Activated naive CD4-positive, alpha-beta T cell treated with anti-CD3 and anti-CD28 coated beads for 36 hours (primary cell): Measurements from ENCODE around the gene FBXO46. TPM values are rescaled to one million over a fixed set of nuclear protein-coding genes. Genes with fewer than 3 reads are reported as not detected.
A peak's percentile ranks its signal among the peaks of the same experiment; 100 is the strongest.

Experiments
- CTCF ChIA-PET: fragments of 350-600 bp; sonication (Branson Sonifier 250); formaldehyde crosslinking; loops from one replicate; lab custom pipeline; 2021; ENCODE audit warnings: antibody characterized with exemption; lab: Charles Lee
- DNase-seq: peaks from one replicate; pipeline ENCODE4 v3.0.0-alpha.2; 2020
- H3K27ac Mint-ChIP-seq: one replicate; pipeline ENCODE4 v1.8.0; 2021; ENCODE audit warnings: mild to moderate bottlenecking, mixed read lengths
- H3K27me3 Mint-ChIP-seq: one replicate; pipeline ENCODE4 v1.8.0; 2021; ENCODE audit warnings: low read depth, mixed read lengths
- H3K36me3 Mint-ChIP-seq: one replicate; pipeline ENCODE4 v1.8.0; 2021; ENCODE audit warnings: low read depth, mixed read lengths
- H3K4me1 Mint-ChIP-seq: one replicate; pipeline ENCODE4 v1.8.0; 2021; ENCODE audit warnings: low read depth, mixed read lengths
- H3K4me3 Mint-ChIP-seq: one replicate; pipeline ENCODE4 v1.8.0; 2021; ENCODE audit warnings: mild to moderate bottlenecking, moderate library complexity, mixed read lengths
- H3K9me3 Mint-ChIP-seq: one replicate; pipeline ENCODE4 v1.8.0; 2021; ENCODE audit warnings: mixed read lengths
- intact Hi-C: fragments of 100-400 bp; cut with micrococcal nuclease; formaldehyde crosslinking; loops from one replicate; pipeline ENCODE4 v1.15.1; 2023
- total RNA-seq, 2 experiments: library from RNA; stranded (reverse); gene quantifications; one replicate each; pipeline ENCODE4 v1.2.3, GENCODE V29; 2021

Gene FBXO46
- total RNA-seq, 2 experiments from 2014 or later = 21.8 to 23.2 TPM

DNA sequence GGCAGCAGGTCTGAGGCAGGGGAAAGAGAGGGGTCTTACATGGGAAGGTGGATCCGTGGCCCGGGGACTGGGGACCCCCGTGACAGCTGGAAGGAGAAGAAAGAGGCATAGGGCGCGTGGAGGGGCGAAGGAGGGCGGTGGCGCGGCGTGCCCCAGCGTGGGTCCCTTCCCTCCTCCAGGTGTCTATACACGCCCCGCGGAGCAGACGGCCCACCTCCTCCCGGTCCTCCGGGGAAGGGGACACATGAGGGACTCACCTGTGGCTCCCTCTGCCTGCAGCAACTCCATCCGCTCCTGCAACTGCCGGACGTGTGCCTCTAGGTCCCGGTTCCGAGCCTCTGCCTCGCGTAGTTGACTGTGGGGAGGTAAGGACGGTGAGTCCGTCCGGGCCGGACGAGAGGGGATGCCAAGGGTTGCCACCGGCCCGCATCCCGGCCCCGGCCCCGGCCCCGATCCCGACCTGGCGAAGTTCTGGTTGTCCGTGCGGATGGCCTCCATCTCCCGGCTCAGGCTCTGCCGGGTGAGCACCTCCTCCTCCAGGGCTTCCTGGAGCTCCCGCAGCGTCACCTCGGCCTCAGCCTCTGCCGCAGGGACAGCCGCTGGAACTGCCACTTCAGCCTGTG is 40.7 kb upstream of the FBXO46 start:
- H3K27ac Mint-ChIP-seq = no peak overlapping the region
- CTCF ChIA-PET = interaction anchor here (0.5 to 6.1 kb wide), 6 partner anchors 8 to 1635 kb away, joined by 3 to 127 read pairs (median 7); no protein-coding TSS in a partner anchor
- H3K9me3 Mint-ChIP-seq = no peaks in the 10 kb centered on the region
- intact Hi-C loops = no loop called here
- peak overlapping the region; percentile 81 for H3K4me3 Mint-ChIP-seq
- no peak for DNase-seq
- peaks cover 11% of the 10 kb centered on the region for H3K27me3 Mint-ChIP-seq
- no peaks in the 10 kb centered on the region for H3K36me3 Mint-ChIP-seq
- peaks cover 10% of the 10 kb centered on the region for H3K4me1 Mint-ChIP-seq

DNA sequence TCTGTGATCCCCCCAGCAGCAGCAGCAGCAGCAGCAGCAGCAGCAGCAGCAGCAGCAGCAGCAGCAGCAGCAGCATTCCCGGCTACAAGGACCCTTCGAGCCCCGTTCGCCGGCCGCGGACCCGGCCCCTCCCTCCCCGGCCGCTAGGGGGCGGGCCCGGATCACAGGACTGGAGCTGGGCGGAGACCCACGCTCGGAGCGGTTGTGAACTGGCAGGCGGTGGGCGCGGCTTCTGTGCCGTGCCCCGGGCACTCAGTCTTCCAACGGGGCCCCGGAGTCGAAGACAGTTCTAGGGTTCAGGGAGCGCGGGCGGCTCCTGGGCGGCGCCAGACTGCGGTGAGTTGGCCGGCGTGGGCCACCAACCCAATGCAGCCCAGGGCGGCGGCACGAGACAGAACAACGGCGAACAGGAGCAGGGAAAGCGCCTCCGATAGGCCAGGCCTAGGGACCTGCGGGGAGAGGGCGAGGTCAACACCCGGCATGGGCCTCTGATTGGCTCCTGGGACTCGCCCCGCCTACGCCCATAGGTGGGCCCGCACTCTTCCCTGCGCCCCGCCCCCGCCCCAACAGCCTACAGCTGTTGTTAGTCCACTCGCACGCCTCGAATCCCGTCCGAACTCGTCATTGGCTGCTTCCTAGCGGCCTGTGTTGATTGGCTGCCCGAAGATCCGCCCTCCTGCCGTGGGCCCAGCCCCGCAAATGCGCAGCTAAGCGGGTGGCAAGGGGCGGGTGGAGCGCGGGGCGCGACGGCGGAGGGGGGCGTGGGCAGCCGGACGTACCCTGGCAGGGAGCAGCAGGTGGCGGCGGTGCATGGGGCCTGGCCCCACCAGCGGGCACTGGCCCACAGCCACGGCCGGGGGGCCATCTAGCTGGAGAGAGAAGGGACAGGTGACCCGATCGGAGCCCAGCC is 39.8 kb upstream of the FBXO46 start:
- CTCF ChIA-PET = interaction anchor here (0.5 to 6.1 kb wide), 13 partner anchors 9 to 1634 kb away, joined by 3 to 127 read pairs (median 5); partner anchors contain the start of genes DMPK, DMWD and MYPOP

DNA sequence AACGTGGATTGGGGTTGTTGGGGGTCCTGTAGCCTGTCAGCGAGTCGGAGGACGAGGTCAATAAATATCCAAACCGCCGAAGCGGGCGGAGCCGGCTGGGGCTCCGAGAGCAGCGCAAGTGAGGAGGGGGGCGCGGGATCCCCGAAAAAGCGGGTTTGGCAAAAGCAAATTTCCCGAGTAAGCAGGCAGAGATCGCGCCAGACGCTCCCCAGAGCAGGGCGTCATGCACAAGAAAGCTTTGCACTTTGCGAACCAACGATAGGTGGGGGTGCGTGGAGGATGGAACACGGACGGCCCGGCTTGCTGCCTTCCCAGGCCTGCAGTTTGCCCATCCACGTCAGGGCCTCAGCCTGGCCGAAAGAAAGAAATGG is 39.1 kb upstream of the FBXO46 start:
- Mint-ChIP-seq H3K27ac (no peak overlapping the region), H3K4me1 (peaks cover 10% of the 10 kb centered on the region), H3K27me3 (peaks cover 19% of the 10 kb centered on the region), H3K4me3 (peak overlapping the region; percentile 81), H3K36me3 (no peaks in the 10 kb centered on the region), H3K9me3 (no peaks in the 10 kb centered on the region)
- intact Hi-C loops = loop anchor here (1.0 kb wide), 12 partner anchors 9 to 246 kb away; partner anchors contain the start of genes CCDC61, DMWD, FBXO46 and IRF2BP1
- DNase-seq = no peak
- CTCF ChIA-PET = interaction anchor here (0.6 to 6.1 kb wide), 16 partner anchors 9 to 191 kb away, joined by 3 to 127 read pairs (median 6); partner anchors contain the start of genes DMWD, MYPOP and SYMPK

More for the DNA sequence above, 39.8 kb upstream of the FBXO46 start:
- H3K36me3 Mint-ChIP-seq = no peaks in the 10 kb centered on the region
- peaks cover 10% of the 10 kb centered on the region for H3K4me1 Mint-ChIP-seq
- H3K27ac Mint-ChIP-seq = no peak overlapping the region
- peak overlapping the region; percentile 81 for H3K4me3 Mint-ChIP-seq
- H3K9me3 Mint-ChIP-seq = no peaks in the 10 kb centered on the region
- peak; percentile 89 for DNase-seq
- intact Hi-C loops = loop anchor here (1.0 kb wide), 6 partner anchors 9 to 225 kb away; partner anchors contain the start of genes CCDC61, MYPOP and SYMPK
- H3K27me3 Mint-ChIP-seq = peaks cover 16% of the 10 kb centered on the region

DNA sequence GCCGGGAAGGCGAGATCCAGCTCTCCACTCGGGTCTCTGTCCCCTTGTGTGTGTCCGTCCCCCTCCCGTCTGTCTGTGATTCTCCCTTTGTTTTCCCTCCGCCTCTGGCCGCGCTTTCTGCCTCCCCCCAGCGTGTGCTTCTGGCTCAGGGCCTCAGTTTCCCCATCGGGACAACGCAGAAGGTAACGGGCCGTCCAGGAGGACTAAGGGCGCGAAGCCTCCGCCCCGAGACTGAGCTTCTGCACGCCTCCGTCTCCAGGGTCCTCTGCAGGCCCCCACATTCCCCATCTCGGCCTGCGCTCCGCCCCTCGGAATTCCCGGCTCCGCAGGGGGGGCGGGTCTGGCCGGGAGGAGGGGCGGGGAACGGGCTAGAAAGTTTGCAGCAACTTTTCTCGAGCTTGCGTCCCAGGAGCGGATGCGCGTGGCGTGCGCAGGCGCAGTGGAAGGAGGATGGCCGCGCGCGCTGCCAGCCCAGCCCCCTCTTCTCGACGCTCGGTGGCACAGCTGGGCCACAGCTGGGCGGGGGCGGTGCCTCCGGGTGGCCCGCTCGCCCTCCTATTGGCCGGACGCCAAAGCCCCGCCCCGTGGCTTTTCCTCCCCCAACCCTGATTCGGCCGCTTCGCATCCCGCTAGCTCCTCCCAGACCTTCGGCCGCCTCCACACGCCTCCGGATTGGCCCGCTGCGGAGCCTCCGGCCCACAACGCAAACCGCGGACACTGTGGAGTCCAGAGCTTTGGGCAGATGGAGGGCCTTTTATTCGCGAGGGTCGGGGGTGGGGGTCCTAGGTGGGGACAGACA is 38.5 kb upstream of the FBXO46 start, which contains the start of gene SIX5:
TSS of gene SIX5 (minus strand) at position 269 of the 799 bp plus-strand sequence. CDS start 408 bp downstream, outside the sequence.
- CTCF ChIA-PET = interaction anchor here (0.6 to 6.1 kb wide), 22 partner anchors 10 to 962 kb away, joined by 3 to 127 read pairs (median 5); partner anchors contain the start of genes DMWD, MYPOP and SYMPK
- peak; percentile 97 for DNase-seq
- Mint-ChIP-seq H3K9me3 (no peaks in the 10 kb centered on the region), H3K36me3 (no peaks in the 10 kb centered on the region), H3K27ac (no peak within 1 kb of the TSS), H3K27me3 (peaks cover 23% of the 10 kb centered on the region), H3K4me3 (peak within 1 kb of the TSS; percentile 81), H3K4me1 (peaks cover 10% of the 10 kb centered on the region)
- intact Hi-C loops = loop anchor here (1.0 kb wide), 6 partner anchors 23 to 247 kb away; partner anchors contain the start of genes DMWD, FBXO46, IRF2BP1 and QPCTL

DNA sequence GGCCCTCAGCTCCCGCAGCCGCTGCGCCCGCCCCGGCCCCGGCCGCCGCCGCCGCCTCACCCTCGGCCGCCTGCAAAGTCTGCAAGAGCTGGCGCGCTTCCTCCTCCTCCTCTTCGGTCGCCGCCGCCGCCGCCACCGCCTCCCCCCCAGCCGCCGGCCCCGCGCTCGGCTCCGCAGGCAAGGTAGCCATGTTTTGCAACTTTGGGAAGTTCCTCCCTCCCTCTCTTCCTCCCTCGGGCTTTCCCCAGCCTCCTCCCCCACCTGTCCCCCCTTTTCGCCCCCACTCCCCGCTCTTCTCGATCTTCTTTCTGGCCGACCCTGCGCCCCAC is 37.9 kb upstream of the FBXO46 start:
- peaks cover 10% of the 10 kb centered on the region for H3K4me1 Mint-ChIP-seq
- peaks cover 23% of the 10 kb centered on the region for H3K27me3 Mint-ChIP-seq
- no peak overlapping the region for H3K27ac Mint-ChIP-seq
- intact Hi-C loops = no loop called here
- CTCF ChIA-PET = interaction anchor here (0.6 to 6.1 kb wide), 9 partner anchors 11 to 963 kb away, joined by 3 to 127 read pairs (median 5); partner anchors contain the start of gene SYMPK
- H3K36me3 Mint-ChIP-seq = no peaks in the 10 kb centered on the region
- DNase-seq = peak; percentile 53
- peak overlapping the region; percentile 81 for H3K4me3 Mint-ChIP-seq
- H3K9me3 Mint-ChIP-seq = no peaks in the 10 kb centered on the region

DNA sequence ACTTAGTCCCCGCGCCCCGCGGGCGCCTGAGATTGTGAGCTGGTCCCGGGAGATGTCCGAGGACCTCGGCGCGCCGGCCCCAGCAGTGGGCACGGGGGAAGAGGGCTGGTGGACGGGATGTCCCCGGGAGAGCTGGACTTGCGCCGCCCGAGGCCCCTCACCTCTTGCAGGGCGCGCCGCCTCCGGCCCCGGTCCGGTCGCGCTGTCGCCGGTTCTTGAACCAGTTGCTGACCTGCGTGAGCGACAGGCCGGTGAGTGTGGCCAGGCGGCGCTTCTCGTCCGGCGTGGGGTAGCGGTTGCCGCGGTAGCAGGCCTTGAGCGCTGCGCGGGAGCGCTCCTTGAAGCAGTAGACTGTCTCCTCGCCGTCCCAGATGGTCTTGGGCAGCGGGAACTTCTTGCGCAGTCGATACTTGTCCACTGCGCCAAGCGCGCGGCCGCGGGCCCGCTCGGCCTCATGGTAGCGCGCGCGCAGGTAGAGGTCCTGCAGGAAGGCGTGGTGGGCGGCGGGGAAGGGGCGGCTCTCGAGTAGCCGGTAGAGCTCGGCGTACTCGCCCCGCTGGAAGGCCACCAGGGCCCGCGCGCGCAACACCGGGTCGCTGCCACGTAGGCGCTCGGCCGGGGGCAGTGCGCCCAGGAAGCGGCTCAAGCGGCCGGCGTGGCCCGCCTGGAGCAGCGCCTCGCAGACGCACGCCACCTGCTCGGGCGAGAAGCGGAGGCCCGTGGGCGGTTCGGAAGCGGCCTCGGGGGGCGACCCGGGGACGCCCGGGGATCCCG is 37.4 kb upstream of the FBXO46 start:
- peaks cover 23% of the 10 kb centered on the region for H3K27me3 Mint-ChIP-seq
- no peaks in the 10 kb centered on the region for H3K36me3 Mint-ChIP-seq
- peak overlapping the region; percentile 68 for H3K4me3 Mint-ChIP-seq
- H3K4me1 Mint-ChIP-seq = peaks cover 10% of the 10 kb centered on the region
- CTCF ChIA-PET = interaction anchor here (0.9 to 6.1 kb wide), 6 partner anchors 11 to 547 kb away, joined by 3 to 127 read pairs (median 5); no protein-coding TSS in a partner anchor
- H3K27ac Mint-ChIP-seq = no peak overlapping the region
- intact Hi-C loops = no loop called here
- no peak for DNase-seq
- no peaks in the 10 kb centered on the region for H3K9me3 Mint-ChIP-seq

DNA sequence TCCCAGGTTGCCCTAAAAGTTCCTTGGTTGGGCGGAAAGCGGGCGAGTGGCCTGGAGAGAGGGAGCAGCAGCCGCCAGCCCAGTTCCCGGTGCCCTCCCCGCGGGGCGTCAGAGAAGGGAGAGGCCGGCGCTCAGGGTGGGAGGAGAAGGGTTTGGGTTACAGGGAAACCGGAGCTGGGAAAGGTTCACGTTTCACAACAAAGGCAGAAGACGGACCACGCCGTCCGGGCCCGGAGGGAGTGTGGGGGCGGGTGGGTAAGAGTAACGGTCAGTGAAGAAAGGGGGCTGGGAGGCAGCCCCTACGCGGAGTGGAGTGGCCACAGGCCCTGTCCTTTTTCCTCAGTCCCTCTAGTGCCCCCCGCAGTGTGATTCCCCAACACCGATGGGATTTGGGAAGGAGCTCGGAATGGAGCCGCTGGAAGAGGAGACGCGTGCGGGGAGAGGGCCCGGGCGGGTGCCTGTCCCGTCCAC is 36.7 kb upstream of the FBXO46 start:
- DNase-seq = no peak
- Mint-ChIP-seq H3K27ac (no peak overlapping the region), H3K4me3 (no peak overlapping the region), H3K9me3 (no peaks in the 10 kb centered on the region), H3K27me3 (peaks cover 23% of the 10 kb centered on the region), H3K4me1 (peaks cover 10% of the 10 kb centered on the region), H3K36me3 (no peaks in the 10 kb centered on the region)
- CTCF ChIA-PET = interaction anchor here (0.9 to 6.1 kb wide), 2 partner anchors 32 to 546 kb away, joined by 3 to 127 read pairs; no protein-coding TSS in a partner anchor
- intact Hi-C loops = no loop called here

DNA sequence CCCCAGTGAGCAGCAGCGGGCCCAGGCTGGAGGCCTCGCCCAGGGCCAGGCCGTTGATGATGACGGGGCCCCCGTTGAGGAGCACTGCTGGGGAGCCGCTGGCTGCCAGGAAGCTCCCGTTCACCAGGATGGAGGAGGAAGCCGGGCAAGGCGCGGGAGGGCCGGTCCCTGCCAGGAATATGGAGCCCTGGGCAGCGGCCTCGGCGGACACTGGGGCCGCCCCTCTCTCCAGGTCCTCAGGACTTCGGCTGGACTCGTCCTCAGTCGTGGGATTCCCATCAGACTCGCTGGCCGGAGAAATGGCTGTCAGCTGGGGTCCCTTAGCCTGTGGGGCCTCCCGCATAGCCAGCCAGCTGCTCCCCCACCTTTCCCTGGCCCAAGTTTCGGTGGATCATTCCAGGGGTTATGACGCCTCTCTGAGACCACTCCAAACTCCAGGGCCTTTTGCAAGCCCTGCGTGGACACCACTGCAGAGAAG is 36.2 kb upstream of the FBXO46 start:
- Mint-ChIP-seq H3K4me3 (no peak overlapping the region), H3K27me3 (peaks cover 23% of the 10 kb centered on the region), H3K4me1 (peaks cover 10% of the 10 kb centered on the region), H3K36me3 (no peaks in the 10 kb centered on the region), H3K27ac (no peak overlapping the region), H3K9me3 (no peaks in the 10 kb centered on the region)
- DNase-seq = no peak
- CTCF ChIA-PET = no interaction called here
- intact Hi-C loops = no loop called here

DNA sequence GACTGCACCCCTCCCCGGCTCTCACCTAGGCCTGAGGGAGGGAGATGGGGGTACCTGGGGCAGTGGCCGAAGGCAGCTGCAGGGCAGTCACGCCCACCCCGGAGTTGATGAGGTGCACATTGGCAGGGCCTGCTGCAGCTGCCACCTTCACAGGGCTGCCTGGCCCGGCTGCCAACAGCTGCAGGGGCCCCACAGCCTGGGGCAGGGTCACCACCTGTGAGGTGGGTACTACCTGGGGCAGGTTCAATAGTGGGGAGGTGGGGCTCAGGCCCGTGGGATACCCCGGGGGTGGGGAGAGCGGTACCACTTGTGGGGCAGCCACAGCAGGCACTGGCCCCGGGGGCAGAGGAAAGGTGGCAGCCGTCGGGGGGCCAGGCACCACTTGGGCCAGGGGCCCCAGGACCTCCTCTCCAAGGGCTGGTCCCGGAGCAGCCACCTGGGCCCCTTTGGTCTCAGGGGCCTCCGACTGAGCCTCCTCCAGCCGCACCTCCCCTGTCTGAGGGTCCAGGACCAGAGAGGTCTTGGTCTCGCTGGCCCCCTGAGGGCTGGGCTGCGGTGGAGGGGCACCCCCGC is 35.7 kb upstream of the FBXO46 start:
- no peak overlapping the region for H3K4me3 Mint-ChIP-seq
- no peak overlapping the region for H3K27ac Mint-ChIP-seq
- intact Hi-C loops = no loop called here
- H3K36me3 Mint-ChIP-seq = no peaks in the 10 kb centered on the region
- peaks cover 10% of the 10 kb centered on the region for H3K4me1 Mint-ChIP-seq
- no peak for DNase-seq
- CTCF ChIA-PET = no interaction called here
- peaks cover 23% of the 10 kb centered on the region for H3K27me3 Mint-ChIP-seq
- H3K9me3 Mint-ChIP-seq = no peaks in the 10 kb centered on the region

DNA sequence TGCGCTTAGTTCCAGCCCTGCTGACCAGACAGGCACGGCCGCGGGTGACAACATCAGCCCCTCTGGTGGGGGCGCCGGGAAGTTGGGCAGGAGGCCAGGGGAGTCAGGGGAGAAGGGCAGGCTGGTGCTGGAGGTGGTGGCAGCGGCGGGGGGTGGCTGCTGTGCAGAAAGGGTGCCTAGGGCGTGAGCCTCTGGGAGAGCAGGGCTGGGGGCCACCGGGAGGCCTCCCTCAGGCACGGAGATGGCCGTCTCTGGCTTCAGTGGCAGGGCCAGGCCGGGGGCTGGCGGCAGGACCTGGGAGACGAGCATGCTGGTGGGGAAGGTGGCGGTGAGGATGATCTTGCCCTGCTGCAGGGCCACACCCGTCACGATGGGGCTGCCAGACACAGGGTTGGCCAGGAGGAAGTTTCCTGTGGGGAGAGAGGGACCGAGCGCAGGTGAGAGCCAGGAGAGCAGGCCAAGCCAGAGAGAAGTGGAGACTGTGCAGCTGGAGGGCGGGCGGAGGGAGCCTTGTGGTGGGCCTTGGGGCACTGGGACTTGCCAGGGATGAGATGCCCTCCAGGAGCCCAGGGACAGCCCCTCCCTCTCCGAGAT is 35.1 kb upstream of the FBXO46 start:
- intact Hi-C loops = no loop called here

More for the DNA sequence above, 35.1 kb upstream of the FBXO46 start:
- Mint-ChIP-seq H3K27me3 (peaks cover 20% of the 10 kb centered on the region), H3K36me3 (no peaks in the 10 kb centered on the region), H3K4me3 (no peak overlapping the region), H3K4me1 (peaks cover 10% of the 10 kb centered on the region), H3K27ac (no peak overlapping the region), H3K9me3 (no peaks in the 10 kb centered on the region)
- CTCF ChIA-PET = no interaction called here
- no peak for DNase-seq
